GM19397 (cell line): ENCODE results near the gene RAB36.

Experiments used
- ATAC-seq: cut with Tn5 transposase; IDR thresholded peaks from one replicate; pipeline ENCODE4 v1.9.1; 2021; ENCODE audit warnings: mild to moderate bottlenecking, moderate library complexity; ENCODE audit not compliant: unreplicated experiment

The RAB36 gene

GRCh38 chr22:23157560-23158515 lies 12.6 kb downstream of the RAB36 start:
- no peak for ATAC-seq

- ATAC-seq: no peak
Measured at GRCh38 chr22:23158516-23159290, 13.4 kb downstream of the RAB36 start.

GRCh38 chr22:23159291-23159630 lies 14.0 kb downstream of the RAB36 start:
- no peak for ATAC-seq

- no peak for ATAC-seq
Measured at GRCh38 chr22:23161029-23161428, 15.8 kb downstream of the RAB36 start.

GRCh38 chr22:23161574-23161973 lies 16.3 kb downstream of the RAB36 start:
- ATAC-seq: no peak

GRCh38 chr22:23163665-23164064 lies 18.4 kb downstream of the RAB36 start:
- no peak for ATAC-seq

GRCh38 chr22:23164091-23164490 lies 18.8 kb downstream of the RAB36 start:
- no peak for ATAC-seq

- no peak for ATAC-seq
Measured at GRCh38 chr22:23166042-23166831, 21.0 kb downstream of the RAB36 start.

- no peak for ATAC-seq
Measured at GRCh38 chr22:23166841-23167616, 21.8 kb downstream of the RAB36 start.

- no peak for ATAC-seq
Measured at GRCh38 chr22:23168391-23169042, 23.2 kb downstream of the RAB36 start.

GRCh38 chr22:23169043-23169406 lies 23.7 kb downstream of the RAB36 start:
- ATAC-seq: no peak

GRCh38 chr22:23175817-23176644 lies 30.8 kb downstream of the RAB36 start:
- no peak for ATAC-seq

- no peak for ATAC-seq
Measured at GRCh38 chr22:23176645-23177027, 31.4 kb downstream of the RAB36 start.

- no peak for ATAC-seq
Measured at GRCh38 chr22:23177197-23177596, 31.9 kb downstream of the RAB36 start.

GRCh38 chr22:23178512-23179254 lies 33.4 kb downstream of the RAB36 start:
- ATAC-seq: no peak

GRCh38 chr22:23179381-23180299 lies 34.4 kb downstream of the RAB36 start:
- no peak for ATAC-seq

- ATAC-seq: no peak
Measured at GRCh38 chr22:23180301-23180892, 35.1 kb downstream of the RAB36 start, which contains the start of gene BCR. Gene BCR, plus strand, starts transcription at chr22:23180509. Its CDS starts 452 bp downstream, at chr22:23180961.
